ENCODE data around the gene MTIF3.

- TF ChIP-seq POLR2A (IDR thresholded peaks at IDR 0.05) (no peak), CTCF (IDR thresholded peaks at IDR 0.05 in 8 of 11, conservative IDR thresholded peaks at IDR 0.05 in 3 of 11) (no peak), POLR2AphosphoS5 (IDR thresholded peaks at IDR 0.05) (no peak)
Observed at GRCh38 chr13:27450921-27451471, 632 bp upstream of the MTIF3 start.
